HEK293 (cell line): ENCODE data around the gene PASK.

Source experiments
- GLIS1 ChIP-seq: fragments of 450-650 bp; formaldehyde crosslinking; IDR thresholded peaks from 2 replicates; pipeline ENCODE4 v1.5.1; 2016; ENCODE audit warnings: missing biosample characterization, missing genetic modification characterization
- SP2 ChIP-seq: fragments of 450-650 bp; formaldehyde crosslinking; IDR thresholded peaks from 2 replicates; pipeline ENCODE4 v1.5.1; 2016; ENCODE audit warnings: missing biosample characterization, missing genetic modification characterization
- ZNF121 ChIP-seq: fragments of 450-650 bp; formaldehyde crosslinking; IDR thresholded peaks from 2 replicates; pipeline ENCODE4 v1.5.1; 2016; ENCODE audit warnings: missing biosample characterization, missing genetic modification characterization
- ZNF341 ChIP-seq: fragments of 450-650 bp; formaldehyde crosslinking; IDR thresholded peaks from 2 replicates; pipeline ENCODE4; 2016; ENCODE audit warnings: low read depth, missing biosample characterization, missing genetic modification characterization
- ZNF626 ChIP-seq: fragments of 450-650 bp; sonication (Bioruptor Pico); formaldehyde crosslinking; IDR thresholded peaks from 2 replicates; pipeline ENCODE4 v1.5.1; 2018; ENCODE audit warnings: missing biosample characterization, missing genetic modification characterization, inconsistent platforms
- TF ChIP-seq, protein P1 (sequence below): fragments of 450-650 bp; formaldehyde crosslinking; IDR thresholded peaks from 2 replicates; pipeline ENCODE4 v1.5.1; 2016; ENCODE audit warnings: missing biosample characterization, missing genetic modification characterization
- TF ChIP-seq, protein P2 (sequence below): fragments of 450-650 bp; formaldehyde crosslinking; IDR thresholded peaks from 2 replicates; pipeline ENCODE4 v1.5.1; 2016; ENCODE audit warnings: missing biosample characterization, missing genetic modification characterization
- TF ChIP-seq, protein P3 (sequence below): fragments of 450-650 bp; formaldehyde crosslinking; IDR thresholded peaks from 2 replicates; pipeline ENCODE4 v1.5.1; 2017; ENCODE audit warnings: missing biosample characterization, missing genetic modification characterization

DNA sequence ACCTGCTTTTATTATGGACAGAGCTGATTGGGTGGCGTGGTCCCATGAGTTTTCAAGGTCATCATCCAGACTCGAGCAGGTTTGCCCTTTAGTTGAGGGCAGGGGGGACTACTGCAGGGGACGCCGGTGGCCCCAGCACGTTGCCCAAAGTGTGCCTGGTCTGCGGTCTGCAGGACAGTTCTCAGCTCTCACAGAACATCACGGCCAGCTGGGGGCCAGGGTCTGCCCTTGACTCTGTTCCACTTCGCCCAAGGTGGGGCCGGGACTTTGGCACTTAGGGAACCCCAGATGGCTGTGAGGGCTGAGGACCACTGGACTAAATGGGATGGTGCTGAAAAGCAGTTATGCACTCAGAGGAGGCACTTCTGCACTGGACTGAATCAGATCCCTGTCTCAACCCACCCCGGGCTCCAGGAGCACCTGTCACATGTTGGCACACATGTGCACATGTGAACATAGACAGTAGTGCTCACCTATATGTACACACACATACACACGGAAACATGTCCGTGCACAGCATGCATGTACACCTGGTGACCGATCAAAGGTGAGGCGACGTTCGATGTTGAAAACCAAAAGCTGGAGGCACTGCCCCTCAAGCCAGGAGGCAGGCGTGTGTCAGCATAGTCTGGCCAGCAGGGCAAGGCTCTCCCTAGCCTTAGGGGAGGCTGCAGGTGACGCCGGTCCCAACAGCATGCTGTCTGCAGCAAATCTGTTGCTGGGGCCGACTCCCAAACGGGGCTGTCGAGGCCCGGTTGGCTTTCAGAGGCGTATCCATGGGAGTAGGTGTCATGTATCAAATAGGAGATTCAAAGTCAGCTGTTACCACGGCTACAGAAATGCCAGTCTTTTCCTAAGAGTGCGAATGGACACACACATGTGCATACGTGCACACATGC is 49.4 kb upstream of the PASK start:
- TF ChIP-seq, protein P1, sequence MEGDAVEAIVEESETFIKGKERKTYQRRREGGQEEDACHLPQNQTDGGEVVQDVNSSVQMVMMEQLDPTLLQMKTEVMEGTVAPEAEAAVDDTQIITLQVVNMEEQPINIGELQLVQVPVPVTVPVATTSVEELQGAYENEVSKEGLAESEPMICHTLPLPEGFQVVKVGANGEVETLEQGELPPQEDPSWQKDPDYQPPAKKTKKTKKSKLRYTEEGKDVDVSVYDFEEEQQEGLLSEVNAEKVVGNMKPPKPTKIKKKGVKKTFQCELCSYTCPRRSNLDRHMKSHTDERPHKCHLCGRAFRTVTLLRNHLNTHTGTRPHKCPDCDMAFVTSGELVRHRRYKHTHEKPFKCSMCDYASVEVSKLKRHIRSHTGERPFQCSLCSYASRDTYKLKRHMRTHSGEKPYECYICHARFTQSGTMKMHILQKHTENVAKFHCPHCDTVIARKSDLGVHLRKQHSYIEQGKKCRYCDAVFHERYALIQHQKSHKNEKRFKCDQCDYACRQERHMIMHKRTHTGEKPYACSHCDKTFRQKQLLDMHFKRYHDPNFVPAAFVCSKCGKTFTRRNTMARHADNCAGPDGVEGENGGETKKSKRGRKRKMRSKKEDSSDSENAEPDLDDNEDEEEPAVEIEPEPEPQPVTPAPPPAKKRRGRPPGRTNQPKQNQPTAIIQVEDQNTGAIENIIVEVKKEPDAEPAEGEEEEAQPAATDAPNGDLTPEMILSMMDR (tag by site-specific recombination): no peak
- no peak for TF ChIP-seq GLIS1 (tag by site-specific recombination)
- TF ChIP-seq ZNF626 (tag by site-specific recombination): no peak
- TF ChIP-seq, protein P2, sequence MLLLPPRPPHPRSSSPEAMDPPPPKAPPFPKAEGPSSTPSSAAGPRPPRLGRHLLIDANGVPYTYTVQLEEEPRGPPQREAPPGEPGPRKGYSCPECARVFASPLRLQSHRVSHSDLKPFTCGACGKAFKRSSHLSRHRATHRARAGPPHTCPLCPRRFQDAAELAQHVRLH (tag by site-specific recombination): no peak
- TF ChIP-seq, protein P3, sequence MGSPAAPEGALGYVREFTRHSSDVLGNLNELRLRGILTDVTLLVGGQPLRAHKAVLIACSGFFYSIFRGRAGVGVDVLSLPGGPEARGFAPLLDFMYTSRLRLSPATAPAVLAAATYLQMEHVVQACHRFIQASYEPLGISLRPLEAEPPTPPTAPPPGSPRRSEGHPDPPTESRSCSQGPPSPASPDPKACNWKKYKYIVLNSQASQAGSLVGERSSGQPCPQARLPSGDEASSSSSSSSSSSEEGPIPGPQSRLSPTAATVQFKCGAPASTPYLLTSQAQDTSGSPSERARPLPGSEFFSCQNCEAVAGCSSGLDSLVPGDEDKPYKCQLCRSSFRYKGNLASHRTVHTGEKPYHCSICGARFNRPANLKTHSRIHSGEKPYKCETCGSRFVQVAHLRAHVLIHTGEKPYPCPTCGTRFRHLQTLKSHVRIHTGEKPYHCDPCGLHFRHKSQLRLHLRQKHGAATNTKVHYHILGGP (tag by site-specific recombination): no peak
- TF ChIP-seq SP2 (tag by site-specific recombination): no peak
- no peak for TF ChIP-seq ZNF121 (tag by site-specific recombination)
- no peak for TF ChIP-seq ZNF341
